K562 (cell line): ENCODE measurements around the gene GNB5. TPM values are rescaled to one million over a fixed set of nuclear protein-coding genes. Genes with fewer than 3 reads are reported as not detected.
A peak's percentile ranks its signal among the peaks of the same experiment; 100 is the strongest.

ENCODE experiments used
- AFF1 ChIP-seq, 2 experiments: fragments of 450-650 bp; IDR thresholded peaks; 2 replicates each; pipeline ENCODE4 v1.6.1; 2018; ENCODE audit warnings: mild to moderate bottlenecking in 2 of 2, low read depth in 1 of 2; ENCODE audit not compliant: partially characterized antibody in 2 of 2
- BRCA1 ChIP-seq, 2 experiments: fragments of 450-650 bp in 1 of 2; sonication (generic) in 1 of 2; formaldehyde crosslinking in 1 of 2; IDR thresholded peaks; 2 replicates each; pipeline versions ENCODE4 v1.5.0 to v1.6.1; 2017 to 2020; ENCODE audit warnings: mild to moderate bottlenecking in 1 of 2, missing genetic modification reagents in 1 of 2
- CBFB ChIP-seq: sonication (generic); formaldehyde crosslinking; IDR thresholded peaks from 2 replicates; pipeline ENCODE4 v1.4.0; 2020; ENCODE audit warnings: mild to moderate bottlenecking, missing genetic modification reagents
- CTBP1 ChIP-seq: fragments of 450-650 bp; IDR thresholded peaks from 2 replicates; pipeline ENCODE4 v1.6.1; 2016; ENCODE audit warnings: borderline replicate concordance
- ELF2 ChIP-seq: fragments of 250-450 bp; sonication (Bioruptor Pico); IDR thresholded peaks from 2 replicates; pipeline ENCODE4 v1.5.0; 2021; ENCODE audit warnings: mild to moderate bottlenecking
- EP400 ChIP-seq: fragments of 450-650 bp; IDR thresholded peaks from 2 replicates; pipeline ENCODE4 v1.6.1; 2017; ENCODE audit warnings: antibody characterized with exemption, mild to moderate bottlenecking, moderate library complexity
- GATA2 ChIP-seq: sonication (generic); formaldehyde crosslinking; IDR thresholded peaks from 2 replicates; pipeline ENCODE4 v1.4.0; 2020; ENCODE audit warnings: mild to moderate bottlenecking, missing genetic modification reagents
- GTF2F1 ChIP-seq: IDR thresholded peaks from 2 replicates; pipeline ENCODE4 v1.6.1; 2011; ENCODE audit warnings: low read depth, low read length, improper control_type of control experiment
- HDAC3 ChIP-seq: fragments of 450-650 bp; IDR thresholded peaks from 2 replicates; pipeline ENCODE4 v1.6.1; 2018; ENCODE audit warnings: borderline replicate concordance, mild to moderate bottlenecking, moderate library complexity; ENCODE audit not compliant: partially characterized antibody
- MBD1 ChIP-seq: fragments of 250-450 bp; sonication (Bioruptor Pico); IDR thresholded peaks from 2 replicates; pipeline ENCODE4 v1.8.0; 2022; ENCODE audit warnings: inconsistent platforms
- NFATC3 ChIP-seq: fragments of 450-650 bp; IDR thresholded peaks from 2 replicates; pipeline ENCODE4 v1.6.1; 2017; ENCODE audit warnings: mild to moderate bottlenecking
- POLR3G ChIP-seq: IDR thresholded peaks from 2 replicates; pipeline ENCODE4 v1.6.1; 2011; ENCODE audit not compliant: insufficient read length, insufficient replicate concordance; ENCODE audit errors: extremely low read depth
- RBFOX2 ChIP-seq: fragments of 200-400 bp; formaldehyde crosslinking; IDR thresholded peaks from 2 replicates; pipeline ENCODE4 v1.6.1; 2017; ENCODE audit warnings: low read depth, mild to moderate bottlenecking, low read length, moderate library complexity
- RBM34 ChIP-seq: fragments of 200-400 bp; formaldehyde crosslinking; IDR thresholded peaks from 2 replicates; pipeline ENCODE4 v1.6.1; 2018; ENCODE audit warnings: low read length, borderline replicate concordance; ENCODE audit not compliant: insufficient read depth
- RCOR1 ChIP-seq, 2 experiments: IDR thresholded peaks; 2 replicates each; pipeline ENCODE4 v1.6.1; 2012; ENCODE audit warnings: low read depth in 2 of 2, low read length in 2 of 2, borderline replicate concordance in 1 of 2, improper control_type of control experiment in 1 of 2
- TBP ChIP-seq: optimal IDR thresholded peaks from 2 replicates; pipeline ENCODE3; 2011; ENCODE audit warnings: low read depth, low read length, improper control_type of control experiment
- TCF3 ChIP-seq: sonication (generic); formaldehyde crosslinking; IDR thresholded peaks from 2 replicates; pipeline ENCODE4 v1.4.0; 2020; ENCODE audit warnings: mild to moderate bottlenecking, missing genetic modification reagents
- TOE1 ChIP-seq, 2 experiments: fragments of 450-650 bp in 1 of 2; sonication (generic) in 1 of 2; formaldehyde crosslinking in 1 of 2; IDR thresholded peaks; 2 replicates each; pipeline versions ENCODE4 v1.7.1 to v1.8.0; 2016 to 2022; ENCODE audit warnings: borderline replicate concordance in 2 of 2, mild to moderate bottlenecking in 2 of 2, antibody characterized with exemption in 1 of 2, inconsistent platforms in 1 of 2, low read depth in 1 of 2, missing genetic modification reagents in 1 of 2, moderate library complexity in 1 of 2
- ZNF124 ChIP-seq: sonication (generic); formaldehyde crosslinking; IDR thresholded peaks from 2 replicates; pipeline ENCODE4 v1.8.1; 2022; ENCODE audit warnings: missing genetic modification reagents
- ZNF134 ChIP-seq: fragments of 250-450 bp; sonication (Bioruptor Pico); conservative IDR thresholded peaks from 2 replicates; pipeline ENCODE4 v1.4.0; 2020
- ZNF224 ChIP-seq: sonication (generic); formaldehyde crosslinking; IDR thresholded peaks from 2 replicates; pipeline ENCODE4 v1.8.0; 2022; ENCODE audit warnings: mild to moderate bottlenecking, missing genetic modification reagents
- polyA plus RNA-seq, 8 experiments: library from polyadenylated mRNA; depleted of rRNA in 4 of 8; stranded (reverse) in 5 of 8; unstranded in 3 of 8; fragments of >200 nt; fragmentation: Nextera tagmentation in 2 of 8; fragmentation: Illumina TruSeq in 1 of 8; extraction: Ambion mirVana in 2 of 8; extraction: Trizol in 1 of 8; gene quantifications; 2 replicates each; pipeline versions ENCODE4 v1.2.1 to v1.2.3, GENCODE V29; 2011 to 2014; ENCODE audit warnings: inconsistent platforms in 1 of 8, missing spikeins in 1 of 8
- total RNA-seq, 7 experiments: library from RNA; depleted of rRNA in 6 of 7; stranded (reverse); fragments of >200 nt in 6 of 7; fragmentation: Illumina TruSeq in 2 of 7; extraction: Trizol in 2 of 7; gene quantifications; 2 replicates each; pipeline versions ENCODE4 v1.2.1 to v1.2.3, GENCODE V29; 2011 to 2021; ENCODE audit warnings: low replicate concordance in 1 of 7

GNB5 gene
- total and polyA plus RNA-seq, 9 of the 15 experiments (the other 6 are each of a cell fraction or from before 2014, with no cell fraction given), result 0.11 to 2.1 (median 0.77) TPM

- TF ChIP-seq ZNF124 (no peak), CBFB (no peak), RBM34 (no peak), MBD1 (CRISPR knock-in tag) (no peak), RCOR1 (IDR thresholded peaks at IDR 0.05; ENCODE audit: borderline replicate concordance in 1 of 2, low read depth in 2 of 2, low read length in 2 of 2) (peak in 1 of 2 experiments; percentile 78; a peak in 2 of 4 replicates), ZNF224 (no peak), TCF3 (peak; percentile 96), ZNF134 (CRISPR knock-in tag) (0 out of 2 replicates have a peak, but pooled peaks have one; percentile 9), POLR3G (no peak), ELF2 (CRISPR knock-in tag) (no peak), EP400 (no peak), TBP (peak; percentile 39), AFF1 (IDR thresholded peaks at IDR 0.05; ENCODE audit: low read depth in 1 of 2, partially characterized antibody in 2 of 2) (no peak), NFATC3 (no peak), GATA2 (peak; percentile 92), GTF2F1 (no peak), BRCA1 (IDR thresholded peaks at IDR 0.05) (no peak), BRCA1 (CRISPR knock-in tag; IDR thresholded peaks at IDR 0.05) (no peak), TOE1 (IDR thresholded peaks at IDR 0.05; ENCODE audit: borderline replicate concordance) (no peak; the same call in 1 of the 2 replicates), TOE1 (CRISPR knock-in tag; IDR thresholded peaks at IDR 0.05; ENCODE audit: borderline replicate concordance, low read depth) (no peak), RBFOX2 (no peak), CTBP1 (peak; percentile 89), HDAC3 (no peak)
These were observed 53.5 kb downstream of the GNB5 start (continued) for GRCh38 chr15:52137432-52138357.
